IPS-18a (cell line): ENCODE results near the gene ETV3.
"Not testable (repeated sequence)": the region's sequence is repeated elsewhere in the genome, so short reads cannot be mapped to it uniquely, and the experiment has no call there.

Experiments
- H3K27ac ChIP-seq: one replicate; pipeline ENCODE4 v1.5.1; 2013; ENCODE audit warnings: low read length
- H3K27me3 ChIP-seq: one replicate; pipeline ENCODE4 v1.6.1; 2013; ENCODE audit warnings: mild to moderate bottlenecking, low read length; ENCODE audit not compliant: control insufficient read depth, insufficient read depth
- H3K36me3 ChIP-seq: one replicate; pipeline ENCODE4 v1.6.1; 2013; ENCODE audit warnings: low read depth, low read length; ENCODE audit not compliant: control insufficient read depth
- H3K4me1 ChIP-seq: one replicate; pipeline ENCODE4 v1.6.1; 2013; ENCODE audit warnings: low read depth, low read length; ENCODE audit not compliant: control insufficient read depth
- H3K4me3 ChIP-seq: one replicate; pipeline ENCODE4 v1.5.1; 2013; ENCODE audit warnings: low read length
- H3K9ac ChIP-seq: one replicate; pipeline ENCODE4 v1.6.1; 2013; ENCODE audit warnings: mild to moderate bottlenecking, low read length, moderate library complexity
- H3K9me3 ChIP-seq: one replicate; pipeline ENCODE4 v1.6.1; 2013; ENCODE audit warnings: low read depth, low read length; ENCODE audit not compliant: control insufficient read depth

The ETV3 gene

GRCh38 chr1:157138220-157139051 is at the start of gene ETV3:
Gene ETV3 (minus strand): TSS chr1:157138395. CDS start chr1:157136352, 2,043 bp downstream.
- Histone ChIP-seq H3K4me1 (peaks cover 33% of the 10 kb centered on the region), H3K9ac (peak within 1 kb of the TSS; percentile 69), H3K4me3 (peak within 1 kb of the TSS; percentile 76), H3K27ac (peak within 1 kb of the TSS; percentile 8), H3K27me3 (peaks cover 5% of the 10 kb centered on the region), H3K9me3 (no peaks in the 10 kb centered on the region), H3K36me3 (peaks cover 27% of the 10 kb centered on the region)

DNA sequence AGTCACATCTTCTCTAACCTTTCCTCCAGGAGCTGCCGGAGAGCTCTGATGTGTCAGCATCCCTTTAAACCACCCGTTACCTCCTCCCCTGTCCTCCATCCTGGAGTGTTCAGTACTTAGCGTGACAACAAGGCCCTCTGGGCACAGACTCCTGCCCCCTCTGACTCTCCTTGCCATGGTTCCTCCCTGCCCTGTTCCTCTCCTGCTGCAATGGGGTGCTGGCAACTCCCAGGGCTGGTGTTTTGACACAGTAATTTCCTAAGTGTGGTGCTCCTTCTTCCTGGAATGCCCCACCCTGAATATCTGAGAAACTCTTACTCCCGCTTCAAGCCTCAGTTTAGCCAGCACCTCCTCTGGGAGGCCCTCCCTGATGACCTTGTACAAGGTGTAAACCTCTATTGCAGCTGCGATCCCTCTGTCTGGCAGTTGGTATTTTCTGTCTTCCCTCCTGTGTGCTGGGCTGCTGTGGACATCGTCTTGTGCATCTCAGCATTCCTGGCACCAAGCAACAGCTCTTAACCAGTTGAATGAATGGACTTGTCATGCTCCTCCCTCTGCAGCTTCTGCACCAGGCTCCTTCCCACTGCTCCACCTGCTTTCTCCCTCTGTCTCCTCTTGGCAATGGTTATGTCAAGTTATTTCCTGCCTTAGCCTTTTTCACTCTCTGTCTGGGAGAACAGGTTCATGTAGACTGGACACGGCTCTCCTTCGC is 48.2 kb upstream of the ETV3 start:
- Histone ChIP-seq H3K9ac (no peak overlapping the region), H3K36me3 (no peaks in the 10 kb centered on the region), H3K4me1 (peaks cover 1% of the 10 kb centered on the region), H3K27ac (no peak overlapping the region), H3K27me3 (no peaks in the 10 kb centered on the region), H3K4me3 (no peak overlapping the region), H3K9me3 (no peaks in the 10 kb centered on the region)

DNA sequence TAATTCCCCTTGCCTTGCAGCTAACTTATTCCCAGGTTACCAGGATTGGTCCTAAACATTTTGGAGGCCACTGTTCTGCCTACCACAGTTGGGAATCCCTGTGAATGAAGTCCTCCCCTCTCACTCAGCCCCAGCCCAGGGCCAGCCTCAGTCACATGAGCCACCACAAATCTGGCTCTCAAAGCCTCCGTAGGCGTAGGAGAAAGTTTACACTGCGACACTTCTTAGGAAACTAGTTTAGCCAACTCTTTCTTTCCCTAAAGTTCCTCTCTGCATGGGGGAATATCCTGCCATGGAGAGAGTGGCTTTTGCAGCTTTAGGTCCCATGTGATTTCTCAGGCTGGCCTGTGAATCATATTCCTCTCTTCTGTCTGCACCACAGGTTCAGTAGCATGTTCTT is 45.7 kb upstream of the ETV3 start:
- Histone ChIP-seq H3K4me1 (peaks cover 4% of the 10 kb centered on the region), H3K36me3 (no peaks in the 10 kb centered on the region), H3K27ac (no peak overlapping the region), H3K9me3 (no peaks in the 10 kb centered on the region), H3K4me3 (no peak overlapping the region), H3K9ac (no peak overlapping the region), H3K27me3 (no peaks in the 10 kb centered on the region)

DNA sequence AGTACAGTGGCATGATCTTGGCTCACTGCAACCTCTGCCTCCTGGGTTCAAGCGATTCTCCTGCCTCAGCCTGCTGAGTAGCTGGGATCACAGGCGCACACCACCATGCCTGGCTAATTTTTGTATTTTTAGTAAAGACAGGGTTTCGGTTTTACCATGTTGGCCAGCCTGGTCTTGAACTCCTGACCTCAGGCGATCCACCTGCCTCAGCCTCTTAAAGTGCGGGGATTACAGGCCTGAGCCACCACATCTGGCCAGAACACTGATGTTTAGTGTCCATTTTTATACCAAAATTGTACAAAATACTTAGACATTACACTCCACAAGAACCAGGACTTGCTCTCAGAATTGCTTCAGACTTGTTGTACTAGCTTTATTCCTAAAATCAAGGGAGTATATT is 44.2 kb upstream of the ETV3 start:
- not testable (repeated sequence) for H3K4me1 ChIP-seq

DNA sequence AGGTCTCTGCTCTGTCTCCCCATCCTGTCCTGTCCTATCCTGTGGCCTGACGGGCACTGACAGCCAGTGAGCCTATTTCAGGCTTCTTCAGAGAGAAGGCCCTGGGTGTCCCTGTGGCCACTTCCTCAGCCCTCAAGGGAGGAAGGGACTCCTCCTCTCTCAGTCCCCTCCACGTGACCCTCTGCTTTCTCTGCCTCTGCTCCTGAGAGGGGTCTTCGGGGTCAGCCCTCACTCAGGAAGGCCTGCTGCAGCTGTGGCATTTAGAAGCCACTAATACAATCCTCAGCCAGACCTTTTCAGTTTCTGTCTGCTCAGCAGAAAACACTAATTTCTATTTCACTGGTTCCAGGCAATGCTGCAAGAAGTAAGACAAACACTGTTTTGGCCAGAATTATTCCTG is 43.6 kb upstream of the ETV3 start:
- H3K4me3 ChIP-seq, result no peak overlapping the region
- H3K4me1 ChIP-seq, result peaks cover 4% of the 10 kb centered on the region
- no peaks in the 10 kb centered on the region for H3K27me3 ChIP-seq
- no peaks in the 10 kb centered on the region for H3K9me3 ChIP-seq
- H3K9ac ChIP-seq, result no peak overlapping the region
- H3K27ac ChIP-seq, result no peak overlapping the region
- H3K36me3 ChIP-seq, result no peaks in the 10 kb centered on the region

More for the DNA sequence above, 44.2 kb upstream of the ETV3 start:
- H3K9ac ChIP-seq, H3K36me3 ChIP-seq, H3K27ac ChIP-seq, H3K27me3 ChIP-seq, H3K4me3 ChIP-seq, H3K9me3 ChIP-seq: not testable (repeated sequence)

DNA sequence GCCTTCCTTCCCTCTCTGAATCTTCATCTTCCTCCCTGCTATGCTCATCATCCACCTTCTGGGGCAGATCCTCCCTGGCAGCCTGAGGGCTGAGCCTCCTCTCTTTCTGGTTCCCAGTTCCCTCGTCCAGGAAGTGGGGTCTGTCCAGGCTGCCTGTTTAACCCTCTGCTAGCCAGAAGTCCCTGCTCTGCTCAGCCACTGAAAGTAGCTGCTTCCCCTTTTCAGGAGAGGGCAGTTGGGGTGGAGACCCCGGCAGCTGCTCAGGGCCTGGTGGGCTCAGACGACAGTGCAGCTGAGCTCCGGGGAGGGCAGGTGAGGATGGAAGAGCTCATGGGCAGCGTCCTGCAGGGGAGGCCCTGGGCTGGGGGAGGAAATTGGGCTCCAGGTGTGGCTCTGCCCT is 43.1 kb upstream of the ETV3 start:
- Histone ChIP-seq H3K27me3 (no peaks in the 10 kb centered on the region), H3K4me3 (no peak overlapping the region), H3K27ac (no peak overlapping the region), H3K36me3 (no peaks in the 10 kb centered on the region), H3K9me3 (no peaks in the 10 kb centered on the region), H3K4me1 (peaks cover 4% of the 10 kb centered on the region), H3K9ac (no peak overlapping the region)

GRCh38 chr1:157178490-157178889 is 40.3 kb upstream of the ETV3 start:
- no peak overlapping the region for H3K4me3 ChIP-seq
- H3K27me3 ChIP-seq, result no peaks in the 10 kb centered on the region
- H3K9ac ChIP-seq, result no peak overlapping the region
- H3K4me1 ChIP-seq, result peaks cover 4% of the 10 kb centered on the region
- H3K27ac ChIP-seq, result no peak overlapping the region
- H3K9me3 ChIP-seq, result no peaks in the 10 kb centered on the region
- no peaks in the 10 kb centered on the region for H3K36me3 ChIP-seq

DNA sequence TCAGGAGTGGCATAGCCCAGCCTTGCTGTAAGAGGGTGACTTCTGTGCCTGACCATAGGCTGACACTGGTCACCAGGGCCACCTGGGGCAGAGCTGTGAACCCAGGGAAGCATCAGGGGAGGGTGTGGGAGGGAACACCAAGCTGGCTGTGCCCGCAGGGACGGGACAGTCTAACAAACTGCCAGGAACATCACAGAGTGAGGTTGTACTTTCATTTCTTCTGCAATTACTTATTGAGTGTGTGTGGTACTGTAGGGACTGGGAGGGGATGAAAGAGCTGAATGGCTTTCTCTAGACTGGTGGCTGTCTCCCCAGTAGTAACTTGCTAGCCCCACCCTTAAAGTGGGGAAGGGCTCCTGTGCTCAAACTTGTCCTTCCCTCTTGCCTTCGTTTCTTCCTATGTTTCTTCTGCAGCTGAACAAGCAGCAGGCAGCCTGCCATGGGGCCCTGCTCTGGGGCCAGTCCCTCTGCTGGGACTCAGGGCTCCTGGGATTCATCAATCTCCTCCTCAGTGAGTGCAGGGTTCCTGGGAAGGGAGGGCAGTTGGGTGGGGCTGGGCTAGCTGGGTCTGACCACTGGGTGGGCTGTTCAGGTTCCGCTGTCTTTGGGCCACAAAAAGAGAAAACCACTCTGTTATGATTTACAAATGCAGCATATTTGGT is 39.7 kb upstream of the ETV3 start:
- Histone ChIP-seq H3K27me3 (no peaks in the 10 kb centered on the region), H3K27ac (no peak overlapping the region), H3K4me3 (no peak overlapping the region), H3K4me1 (peaks cover 4% of the 10 kb centered on the region), H3K9ac (no peak overlapping the region), H3K36me3 (no peaks in the 10 kb centered on the region), H3K9me3 (no peaks in the 10 kb centered on the region)

- no peaks in the 10 kb centered on the region for H3K27me3 ChIP-seq
- no peak overlapping the region for H3K4me3 ChIP-seq
- H3K27ac ChIP-seq, result no peak overlapping the region
- no peak overlapping the region for H3K9ac ChIP-seq
- no peaks in the 10 kb centered on the region for H3K36me3 ChIP-seq
- peaks cover 4% of the 10 kb centered on the region for H3K4me1 ChIP-seq
- no peaks in the 10 kb centered on the region for H3K9me3 ChIP-seq
Measured at GRCh38 chr1:157176591-157177121, 38.5 kb upstream of the ETV3 start.

- Histone ChIP-seq H3K4me3 (no peak overlapping the region), H3K27ac (no peak overlapping the region), H3K9me3 (no peaks in the 10 kb centered on the region), H3K9ac (no peak overlapping the region), H3K4me1 (no peaks in the 10 kb centered on the region), H3K36me3 (no peaks in the 10 kb centered on the region), H3K27me3 (no peaks in the 10 kb centered on the region)
Measured at GRCh38 chr1:157176016-157176415, 37.8 kb upstream of the ETV3 start.

GRCh38 chr1:157173900-157174410 is 35.8 kb upstream of the ETV3 start:
- Histone ChIP-seq H3K4me3 (no peak overlapping the region), H3K27ac (no peak overlapping the region), H3K9ac (no peak overlapping the region), H3K36me3 (no peaks in the 10 kb centered on the region), H3K27me3 (no peaks in the 10 kb centered on the region), H3K4me1 (no peaks in the 10 kb centered on the region), H3K9me3 (no peaks in the 10 kb centered on the region)
